HG03565 (cell line): ENCODE data around the gene RCOR1.
"Not testable (repeated sequence)": the region's sequence is repeated elsewhere in the genome, so short reads cannot be mapped to it uniquely, and the experiment has no call there.

Experiments used
- ATAC-seq: cut with Tn5 transposase; IDR thresholded peaks from one replicate; pipeline ENCODE4 v1.9.1; 2021; ENCODE audit warnings: mild to moderate bottlenecking, moderate library complexity; ENCODE audit not compliant: unreplicated experiment

Gene RCOR1

GRCh38 chr14:102591372-102591943, 991 bp upstream of the RCOR1 start:
- no peak for ATAC-seq

GRCh38 chr14:102592763-102593060, 263 bp downstream of the RCOR1 start:
- peak; percentile 2 for ATAC-seq

- peak; percentile 11 for ATAC-seq
Observed at GRCh38 chr14:102593061-102593824, 794 bp downstream of the RCOR1 start.

- ATAC-seq = no peak
Observed at GRCh38 chr14:102593825-102594137, 1.3 kb downstream of the RCOR1 start.

GRCh38 chr14:102594514-102595175, 2.2 kb downstream of the RCOR1 start:
- peak; percentile 29 for ATAC-seq

GRCh38 chr14:102601378-102601925, 9.0 kb downstream of the RCOR1 start:
- ATAC-seq = no peak

- ATAC-seq = no peak
Observed at GRCh38 chr14:102602421-102603292, 10.2 kb downstream of the RCOR1 start.

GRCh38 chr14:102603293-102603907, 11.0 kb downstream of the RCOR1 start:
- ATAC-seq = no peak

GRCh38 chr14:102604183-102604582, 11.7 kb downstream of the RCOR1 start:
- no peak for ATAC-seq

- no peak for ATAC-seq
Observed at GRCh38 chr14:102605029-102605428, 12.6 kb downstream of the RCOR1 start.

- ATAC-seq = peak; percentile 39
Observed at GRCh38 chr14:102606296-102606695, 13.8 kb downstream of the RCOR1 start.

GRCh38 chr14:102608064-102608446, 15.6 kb downstream of the RCOR1 start:
- no peak for ATAC-seq

GRCh38 chr14:102610968-102611811, 18.7 kb downstream of the RCOR1 start:
- ATAC-seq = no peak

- ATAC-seq = no peak
Observed at GRCh38 chr14:102616318-102616717, 23.9 kb downstream of the RCOR1 start.

GRCh38 chr14:102616799-102617198, 24.4 kb downstream of the RCOR1 start:
- ATAC-seq = no peak

- ATAC-seq = not testable (repeated sequence)
Observed at GRCh38 chr14:102619012-102619411, 26.6 kb downstream of the RCOR1 start.

- no peak for ATAC-seq
Observed at GRCh38 chr14:102620413-102620812, 28.0 kb downstream of the RCOR1 start.

GRCh38 chr14:102622262-102622885, 29.9 kb downstream of the RCOR1 start:
- no peak for ATAC-seq

- no peak for ATAC-seq
Observed at GRCh38 chr14:102624666-102625065, 32.2 kb downstream of the RCOR1 start.
